Transverse colon (tissue), 4 donors: ENCODE data around the gene MCOLN1. TPM values are rescaled to one million over a fixed set of nuclear protein-coding genes. Genes with fewer than 3 reads are reported as not detected.

Source experiments
- DNase-seq: peaks from one replicate; pipeline ENCODE4 v3.0.0-alpha.2; 2019
- H3K27ac ChIP-seq, 4 donors: fragments of 200-600 bp; sonication (generic); 2 replicates each; pipeline ENCODE4 v1.5.1; 2016 to 2018; ENCODE audit warnings: inconsistent platforms in 4 of 4
- H3K27me3 ChIP-seq: fragments of 200-600 bp; sonication (generic); 2 replicates; pipeline ENCODE4 v1.5.1; 2017; ENCODE audit warnings: inconsistent platforms
- H3K36me3 ChIP-seq, 4 donors: fragments of 200-600 bp; sonication (generic); 2 replicates each; pipeline ENCODE4 v1.5.1; 2017 to 2019; ENCODE audit warnings: inconsistent platforms in 4 of 4
- H3K4me1 ChIP-seq, 4 donors: fragments of 200-600 bp; sonication (generic); 2 replicates each; pipeline ENCODE4 v1.5.1; 2017 to 2020; ENCODE audit warnings: inconsistent platforms in 4 of 4
- H3K4me3 ChIP-seq, 4 donors: fragments of 200-600 bp; sonication (generic); 1 replicate in 1 of 4; 2 replicates in 3 of 4; pipeline versions ENCODE4 v1.5.1 to v1.6.1; 2017 to 2019; ENCODE audit warnings: inconsistent platforms in 4 of 4
- H3K9me3 ChIP-seq, 2 donors: fragments of 200-600 bp; sonication (generic); 2 replicates each; pipeline ENCODE4 v1.5.1; 2017 to 2019; ENCODE audit warnings: inconsistent platforms in 2 of 2
- EP300 ChIP-seq: sonication (generic); formaldehyde crosslinking; IDR thresholded peaks from one replicate; pipeline ENCODE4 v1.6.1; 2017; ENCODE audit warnings: antibody characterized with exemption, low read depth
- POLR2A ChIP-seq: fragments of 450-650 bp; IDR thresholded peaks from one replicate; pipeline ENCODE4 v1.6.1; 2016; ENCODE audit warnings: antibody characterized with exemption, mild to moderate bottlenecking, moderate library complexity
- POLR2AphosphoS5 ChIP-seq, 3 donors: sonication (generic); formaldehyde crosslinking; IDR thresholded peaks; one replicate each; pipeline ENCODE4 v1.6.1; 2016; ENCODE audit warnings: antibody characterized with exemption in 3 of 3
- WGBS, 2 donors: methylation state at CpG; one replicate each; pipeline ENCODE4 v1.1.5; 2018; ENCODE audit warnings: low coverage in 1 of 2; 5-methylcytosine and 5-hydroxymethylcytosine counted together
- in situ Hi-C, 4 donors: fragments of 200-750 bp; cut with MboI; loops; one replicate each; pipeline versions ENCODE4 v1.15.0 to v1.15.1; 2017; ENCODE audit warnings: low sequenced_read_pairs in 3 of 4, low pct_ligation_motif_present in 1 of 4, low pct_unique_long_range_greater_than_20kb in 1 of 4
- intact Hi-C: fragments of 100-400 bp; cut with DNase I; formaldehyde crosslinking; loops from one replicate; pipeline ENCODE4 v1.15.1; 2023; ENCODE audit warnings: low total_unique reads
- total RNA-seq, 4 donors: library from RNA; depleted of rRNA; stranded (reverse); fragments of >200 nt; gene quantifications; one replicate each; pipeline ENCODE4 v1.1.0, GENCODE V29; 2016
- TF ChIP-seq, protein P1 (sequence below), 5 experiments: fragments of 200-600 bp in 3 of 5; fragments of 450-650 bp in 2 of 5; sonication (generic) in 3 of 5; IDR thresholded peaks; 1 replicate in 2 of 5; 2 replicates in 3 of 5; pipeline ENCODE4 v1.5.1; 2016 to 2017; ENCODE audit warnings: antibody characterized with exemption in 5 of 5, inconsistent platforms in 3 of 5, mild to moderate bottlenecking in 2 of 5, moderate library complexity in 1 of 5

The MCOLN1 gene
- total RNA-seq, 4 donors from 2014 or later, result 14.7 to 93.1 (median 23.9) TPM

DNA sequence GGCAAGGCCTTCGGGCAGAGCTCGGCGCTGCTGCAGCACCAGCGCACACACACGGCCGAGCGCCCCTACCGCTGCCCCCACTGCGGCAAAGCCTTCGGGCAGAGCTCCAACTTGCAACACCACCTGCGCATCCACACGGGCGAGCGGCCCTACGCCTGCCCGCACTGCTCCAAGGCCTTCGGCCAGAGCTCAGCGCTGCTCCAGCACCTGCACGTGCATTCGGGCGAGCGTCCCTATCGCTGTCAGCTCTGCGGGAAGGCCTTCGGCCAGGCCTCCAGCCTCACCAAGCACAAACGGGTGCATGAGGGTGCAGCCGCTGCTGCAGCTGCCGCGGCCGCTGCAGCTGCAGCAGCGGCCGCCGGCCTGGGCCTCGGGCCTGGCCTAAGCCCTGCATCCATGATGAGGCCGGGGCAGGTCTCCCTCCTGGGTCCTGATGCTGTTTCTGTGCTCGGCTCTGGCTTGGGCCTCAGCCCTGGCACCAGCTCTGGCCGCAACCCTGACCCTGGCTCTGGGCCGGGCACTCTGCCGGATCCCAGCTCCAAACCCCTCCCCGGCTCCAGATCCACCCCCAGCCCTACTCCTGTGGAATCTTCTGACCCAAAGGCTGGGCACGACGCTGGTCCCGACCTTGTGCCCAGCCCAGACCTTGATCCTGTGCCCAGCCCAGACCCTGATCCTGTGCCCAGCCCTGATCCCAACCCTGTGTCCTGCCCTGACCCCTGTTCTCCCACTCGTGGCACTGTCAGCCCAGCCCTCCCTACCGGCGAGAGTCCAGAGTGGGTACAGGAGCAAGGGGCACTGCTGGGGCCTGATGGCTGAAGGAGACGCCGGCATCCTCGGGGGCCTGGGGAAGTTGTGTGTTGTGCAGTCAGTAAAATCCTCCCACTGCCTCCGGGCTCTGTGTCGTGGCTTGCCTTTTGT is 2.0 kb upstream of the MCOLN1 start:
- Histone ChIP-seq H3K27ac (no peak overlapping the region), H3K27me3 (no peaks in the 10 kb centered on the region), H3K4me3 (no peak overlapping the region), H3K9me3 (no peaks in the 10 kb centered on the region), H3K36me3 (peaks cover 0 to 5% (median 0%) of the 10 kb centered on the region in 4 donors), H3K4me1 (peaks cover 7 to 39% (median 30%) of the 10 kb centered on the region in 4 donors)
- WGBS, 2 donors, result 90% methylated on average over 32 of the region's 51 CpGs; no CpG with 5 or more reads in 1 of the 2 donors
- in situ Hi-C loops (no loop called here), intact Hi-C loops (no loop called here)
- TF ChIP-seq POLR2AphosphoS5 (IDR thresholded peaks at IDR 0.05) (no peak), EP300 (no peak), POLR2A (no peak)
- TF ChIP-seq, protein P1, sequence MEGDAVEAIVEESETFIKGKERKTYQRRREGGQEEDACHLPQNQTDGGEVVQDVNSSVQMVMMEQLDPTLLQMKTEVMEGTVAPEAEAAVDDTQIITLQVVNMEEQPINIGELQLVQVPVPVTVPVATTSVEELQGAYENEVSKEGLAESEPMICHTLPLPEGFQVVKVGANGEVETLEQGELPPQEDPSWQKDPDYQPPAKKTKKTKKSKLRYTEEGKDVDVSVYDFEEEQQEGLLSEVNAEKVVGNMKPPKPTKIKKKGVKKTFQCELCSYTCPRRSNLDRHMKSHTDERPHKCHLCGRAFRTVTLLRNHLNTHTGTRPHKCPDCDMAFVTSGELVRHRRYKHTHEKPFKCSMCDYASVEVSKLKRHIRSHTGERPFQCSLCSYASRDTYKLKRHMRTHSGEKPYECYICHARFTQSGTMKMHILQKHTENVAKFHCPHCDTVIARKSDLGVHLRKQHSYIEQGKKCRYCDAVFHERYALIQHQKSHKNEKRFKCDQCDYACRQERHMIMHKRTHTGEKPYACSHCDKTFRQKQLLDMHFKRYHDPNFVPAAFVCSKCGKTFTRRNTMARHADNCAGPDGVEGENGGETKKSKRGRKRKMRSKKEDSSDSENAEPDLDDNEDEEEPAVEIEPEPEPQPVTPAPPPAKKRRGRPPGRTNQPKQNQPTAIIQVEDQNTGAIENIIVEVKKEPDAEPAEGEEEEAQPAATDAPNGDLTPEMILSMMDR (IDR thresholded peaks at IDR 0.05), result no peak
- no peak for DNase-seq

DNA sequence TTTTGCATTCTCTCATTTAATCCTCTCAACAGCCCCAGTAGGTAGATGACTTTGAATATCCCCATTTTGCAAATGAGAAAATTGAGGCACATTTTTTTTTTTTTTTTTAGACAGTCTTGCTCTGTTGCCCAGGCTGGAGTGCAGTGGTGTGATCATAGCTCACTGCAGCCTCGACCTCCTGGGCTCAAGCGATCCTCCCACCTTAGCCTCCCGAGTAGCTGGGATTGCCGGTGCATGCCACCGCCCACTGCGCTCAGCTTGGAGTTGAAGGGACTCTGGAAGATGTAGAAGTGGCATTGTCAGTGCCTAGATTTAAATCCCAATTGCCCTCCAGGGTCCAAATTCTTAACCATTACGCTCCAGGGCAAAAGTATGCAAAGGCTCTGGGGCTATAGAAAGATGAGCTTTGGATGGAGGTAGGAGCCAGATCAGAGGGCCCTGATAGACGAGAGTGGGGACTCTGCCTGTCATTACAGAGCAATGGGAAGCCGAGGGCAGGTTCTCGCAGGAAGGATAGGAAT is 813 bp upstream of the MCOLN1 start:
- Histone ChIP-seq H3K4me1 (peaks cover 7 to 33% (median 24%) of the 10 kb centered on the region in 4 donors), H3K9me3 (no peaks in the 10 kb centered on the region), H3K27me3 (no peaks in the 10 kb centered on the region), H3K4me3 (peak overlapping the region in 1 of 4 donors; percentile 93), H3K36me3 (peaks cover 0 to 5% (median 0%) of the 10 kb centered on the region in 4 donors), H3K27ac (peak overlapping the region; percentile 62 to 84 (median 76))
- in situ Hi-C loops (no loop called here), intact Hi-C loops (no loop called here)
- TF ChIP-seq, protein P1 (IDR thresholded peaks at IDR 0.05), result no peak
- no peak for TF ChIP-seq POLR2AphosphoS5 (IDR thresholded peaks at IDR 0.05)
- no peak for TF ChIP-seq EP300
- no peak for TF ChIP-seq POLR2A
- no peak for DNase-seq
- WGBS, 2 donors, result 54% methylated on average over 10 of the region's 10 CpGs; no CpG with 5 or more reads in 1 of the 2 donors

DNA sequence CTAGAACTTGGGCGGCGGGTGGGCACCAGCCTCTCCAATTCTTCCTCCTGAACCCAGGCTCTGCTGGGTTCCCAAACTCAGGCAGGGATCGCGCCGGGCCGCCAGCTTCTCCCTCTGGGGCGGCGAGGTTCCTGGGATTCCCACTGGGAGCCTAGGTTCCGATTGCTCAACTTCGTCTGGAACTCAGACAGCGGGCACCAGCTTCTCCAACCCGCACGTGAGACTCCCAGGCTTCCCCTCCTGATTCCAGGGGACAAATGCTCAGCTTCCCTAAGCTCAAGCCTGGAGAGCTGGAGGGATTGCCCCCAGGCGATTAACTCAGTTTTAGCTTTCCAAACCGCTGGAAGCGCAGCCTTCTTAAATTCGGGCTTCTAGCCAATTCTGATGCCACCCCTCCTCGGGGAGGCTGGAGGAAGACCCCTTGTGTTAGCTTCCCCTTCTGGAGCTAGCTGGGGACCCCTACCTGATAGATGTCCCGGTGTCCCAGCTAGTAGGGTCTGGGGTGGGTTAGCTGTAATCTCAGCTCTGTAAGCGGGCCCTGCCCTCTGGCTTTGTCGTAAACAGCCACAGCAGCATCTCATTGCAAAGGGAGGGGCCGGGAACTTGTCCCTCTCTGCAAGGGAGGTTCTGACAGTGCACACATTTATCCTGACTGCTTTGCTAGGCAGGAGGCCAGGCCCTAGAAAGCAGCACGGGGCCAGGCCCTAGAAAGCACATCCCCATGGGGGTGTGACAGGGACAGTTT is 671 bp downstream of the MCOLN1 start:
- in situ Hi-C loops, result no loop called here
- TF ChIP-seq, protein P1 (IDR thresholded peaks at IDR 0.05), result no peak
- TF ChIP-seq POLR2A (no peak), POLR2AphosphoS5 (IDR thresholded peaks at IDR 0.05) (no peak), EP300 (no peak)
- intact Hi-C loops, result no loop called here
- no peaks in the 10 kb centered on the region for H3K9me3 ChIP-seq
- no peaks in the 10 kb centered on the region for H3K27me3 ChIP-seq
- peak overlapping the region; percentile 78 to 96 (median 90) for H3K4me3 ChIP-seq
- H3K4me1 ChIP-seq, result peaks cover 7 to 20% (median 18%) of the 10 kb centered on the region in 4 donors
- H3K36me3 ChIP-seq, result peaks cover 0 to 5% (median 0%) of the 10 kb centered on the region in 4 donors
- WGBS, 2 donors, result 6 to 7% methylated on average over 3 to 20 of the region's 23 CpGs
- no peak for DNase-seq
- H3K27ac ChIP-seq, result peak overlapping the region; percentile 70 to 84 (median 80)

DNA sequence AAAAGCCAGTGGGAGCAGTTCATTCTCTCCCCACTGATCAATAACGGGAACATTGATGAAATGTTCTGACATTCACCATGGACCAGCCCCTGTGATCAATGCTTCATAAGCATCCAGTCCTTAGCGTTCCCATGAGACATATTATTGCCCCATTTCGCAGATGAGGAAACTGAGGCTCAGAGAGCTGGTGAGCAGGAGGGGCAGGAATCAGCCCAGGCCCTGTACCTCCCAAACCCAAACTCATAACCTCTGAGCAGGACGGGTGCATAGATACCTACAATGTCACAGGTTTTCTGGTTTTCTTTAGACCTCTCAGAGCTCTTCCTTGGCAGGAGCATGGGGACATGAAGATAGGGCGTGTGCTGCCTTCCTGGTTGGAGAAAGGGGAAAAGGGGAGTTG is 2.1 kb downstream of the MCOLN1 start:
- intact Hi-C loops, result no loop called here
- no peak for TF ChIP-seq EP300
- Histone ChIP-seq H3K36me3 (peaks cover 0 to 4% (median 0%) of the 10 kb centered on the region in 4 donors), H3K4me3 (no peak overlapping the region), H3K9me3 (no peaks in the 10 kb centered on the region), H3K27me3 (no peaks in the 10 kb centered on the region), H3K4me1 (peaks cover 7 to 20% (median 18%) of the 10 kb centered on the region in 4 donors), H3K27ac (no peak overlapping the region)
- in situ Hi-C loops, result no loop called here
- no peak for DNase-seq
- 88% methylated on average over 5 of the region's 5 CpGs; no CpG with 5 or more reads in 1 of the 2 donors for WGBS, 2 donors
